Anterior cingulate cortex (tissue), 58 donors: Measurements from ENCODE around the gene UBALD2.
"Not testable (repeated sequence)": the region's sequence is repeated elsewhere in the genome, so short reads cannot be mapped to it uniquely, and the experiment has no call there.

Experiments
- DNase-seq, 58 donors: peaks; one replicate each; lab custom pipeline; 2025; lab: John Stamatoyannopoulos, UW

The UBALD2 gene

GRCh38 chr17:76275382-76276068 is 10.4 kb downstream of the UBALD2 start:
- no peak for DNase-seq

GRCh38 chr17:76276069-76276431 is 10.9 kb downstream of the UBALD2 start:
- DNase-seq = no peak

DNA sequence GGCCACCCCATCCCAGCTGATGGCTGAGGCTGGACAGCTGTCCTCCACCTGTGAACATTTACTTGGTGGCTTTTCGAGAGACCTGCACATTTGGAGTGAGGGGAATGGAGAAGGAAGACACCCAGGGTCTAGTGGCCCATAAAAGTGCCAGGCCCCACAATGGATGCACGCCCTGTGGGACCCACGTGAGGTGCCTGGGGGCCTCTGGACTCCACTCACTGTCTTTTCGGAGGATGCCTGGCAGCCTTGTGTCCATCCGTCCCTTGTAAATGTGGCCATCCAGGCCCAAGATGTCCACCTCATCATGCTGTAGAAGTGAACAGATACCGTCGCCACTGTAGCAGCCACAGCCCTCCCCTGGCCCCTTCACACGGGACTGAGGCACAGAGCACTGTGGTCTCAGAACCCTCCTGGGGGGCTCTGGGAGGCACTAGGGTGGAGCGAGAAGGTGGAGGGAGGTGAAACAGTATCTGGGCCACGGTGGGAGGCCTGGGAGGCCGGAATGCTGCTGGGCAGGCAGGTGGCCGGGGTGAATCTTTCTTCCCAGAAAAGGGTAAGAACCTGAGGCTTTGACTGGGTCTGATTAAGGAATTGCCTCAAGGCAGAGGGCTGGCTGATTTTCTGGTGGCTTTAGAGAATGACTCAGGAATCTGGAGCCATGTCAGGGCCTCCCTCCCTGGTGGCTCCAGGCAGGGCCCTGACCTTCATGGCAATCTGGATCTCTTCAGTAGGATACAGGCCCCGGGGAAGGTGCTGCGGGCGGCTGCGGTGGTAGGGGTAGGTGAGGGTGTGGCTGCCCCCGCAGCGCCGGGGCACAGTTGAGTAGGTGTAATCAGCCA is 11.5 kb downstream of the UBALD2 start:
- no peak for DNase-seq

DNA sequence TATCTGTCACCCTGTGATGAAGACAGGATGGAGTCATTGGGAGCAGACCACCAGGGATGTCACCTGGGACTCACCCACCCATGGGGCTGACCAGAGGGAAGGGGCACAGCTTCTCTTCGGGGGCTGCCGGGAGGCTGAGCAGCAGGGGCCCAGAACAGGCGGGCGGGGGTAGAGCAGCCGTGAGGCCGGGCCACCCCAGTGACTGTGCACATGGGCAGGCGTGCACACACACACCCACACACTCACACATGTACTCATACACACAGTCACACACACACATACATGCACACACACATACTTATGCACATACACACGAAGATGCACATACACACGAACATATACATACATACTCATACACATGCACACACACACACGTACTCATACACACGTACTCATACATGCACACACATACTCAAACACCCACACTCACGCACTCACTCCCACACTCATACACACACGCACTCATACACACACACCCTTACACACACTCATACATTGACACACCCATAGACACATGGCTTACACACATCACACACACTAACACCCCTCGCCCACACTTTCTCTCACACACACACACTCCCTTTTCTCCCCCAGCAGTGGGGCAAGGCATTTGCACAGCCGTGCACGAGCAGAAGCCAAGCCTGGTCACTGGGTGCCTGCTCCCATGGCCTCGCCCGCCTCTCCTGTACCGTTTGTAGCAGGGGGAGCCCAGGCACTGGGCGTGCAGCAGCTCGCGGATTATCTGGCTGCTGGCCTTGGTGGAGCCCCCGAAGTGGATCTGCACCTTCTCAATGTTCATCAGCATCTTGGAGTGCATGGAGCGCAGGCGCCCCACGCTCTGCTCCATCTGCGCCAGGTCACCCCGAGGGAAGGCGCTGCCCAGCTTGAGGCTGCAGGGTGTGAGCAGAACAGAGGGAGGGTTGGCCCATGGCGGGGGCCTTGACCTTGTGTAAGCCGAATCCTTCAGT is 12.4 kb downstream of the UBALD2 start:
- no peak for DNase-seq

GRCh38 chr17:76278268-76278908 is 13.2 kb downstream of the UBALD2 start:
- DNase-seq = no peak

GRCh38 chr17:76278952-76279741 is 14.0 kb downstream of the UBALD2 start:
- DNase-seq = peak in 56 of 58 donors; percentile 18 to 96 (median 69)

DNA sequence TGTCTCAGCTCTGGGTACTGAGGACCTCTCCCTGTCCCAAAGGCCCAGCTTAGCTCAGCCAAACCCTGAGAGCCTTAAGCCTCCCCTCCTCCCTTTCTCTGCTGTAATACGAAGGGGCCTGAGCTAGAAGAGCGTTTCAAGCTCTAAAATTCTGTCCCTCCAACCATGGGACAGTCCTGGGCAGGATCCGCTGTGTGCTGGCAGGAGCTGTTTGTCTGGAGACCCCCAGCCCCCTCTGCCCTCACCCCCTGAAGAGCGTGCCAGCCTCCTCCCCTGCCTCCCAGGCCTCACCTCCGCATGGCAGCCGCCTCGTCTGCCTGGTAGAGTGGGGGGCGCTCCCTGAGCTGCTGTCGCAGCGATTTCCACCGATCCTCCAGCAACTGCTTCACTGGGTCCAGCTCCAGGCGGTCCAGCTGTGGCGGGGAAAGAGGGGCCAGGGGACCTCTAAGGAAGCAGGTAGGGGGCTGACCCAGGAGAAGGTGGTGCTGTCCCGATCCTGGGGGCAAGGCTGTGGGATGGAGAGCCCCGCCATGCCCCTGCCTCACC is 14.7 kb downstream of the UBALD2 start:
- DNase-seq = no peak

GRCh38 chr17:76280650-76281049 is 15.5 kb downstream of the UBALD2 start:
- DNase-seq = no peak

DNA sequence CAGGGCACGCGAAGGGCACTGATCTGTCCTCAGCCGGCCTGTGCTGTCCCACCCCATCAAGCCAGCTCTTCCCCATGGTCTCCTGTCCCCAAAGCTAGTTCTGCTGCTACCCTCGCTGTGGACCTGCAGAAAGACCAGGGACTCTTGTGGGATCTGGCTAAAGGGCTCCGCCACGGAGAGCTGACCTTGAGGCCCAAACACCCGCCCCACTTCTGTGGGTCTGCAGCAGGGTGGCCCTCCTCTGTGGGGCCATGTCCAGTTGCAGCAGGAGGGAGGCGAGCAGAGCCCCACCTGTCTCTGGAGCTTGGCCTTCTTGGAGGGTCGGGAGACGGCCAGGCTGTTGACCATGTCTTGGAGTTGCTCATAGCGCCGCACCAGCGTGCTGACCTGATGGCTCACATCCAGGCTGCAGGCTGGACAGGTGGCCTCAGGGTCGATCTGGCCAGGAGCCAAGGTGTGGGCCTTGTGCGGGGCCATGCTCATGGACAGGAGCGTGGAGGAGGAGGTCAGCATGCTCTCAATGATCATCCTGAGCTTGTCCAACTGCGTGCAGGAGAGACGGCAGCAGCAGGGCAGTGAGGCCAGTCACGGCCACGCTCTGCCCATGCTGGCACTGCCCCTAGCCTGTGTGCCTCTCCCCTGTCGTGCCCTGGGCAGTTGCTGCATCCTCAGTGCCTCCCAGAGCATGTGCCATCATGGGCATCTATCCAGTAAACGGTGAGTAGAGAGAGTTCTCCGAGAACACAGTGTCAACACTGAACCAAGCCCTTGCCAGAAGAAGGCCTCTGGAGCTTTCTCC is 16.6 kb downstream of the UBALD2 start:
- no peak for DNase-seq

DNA sequence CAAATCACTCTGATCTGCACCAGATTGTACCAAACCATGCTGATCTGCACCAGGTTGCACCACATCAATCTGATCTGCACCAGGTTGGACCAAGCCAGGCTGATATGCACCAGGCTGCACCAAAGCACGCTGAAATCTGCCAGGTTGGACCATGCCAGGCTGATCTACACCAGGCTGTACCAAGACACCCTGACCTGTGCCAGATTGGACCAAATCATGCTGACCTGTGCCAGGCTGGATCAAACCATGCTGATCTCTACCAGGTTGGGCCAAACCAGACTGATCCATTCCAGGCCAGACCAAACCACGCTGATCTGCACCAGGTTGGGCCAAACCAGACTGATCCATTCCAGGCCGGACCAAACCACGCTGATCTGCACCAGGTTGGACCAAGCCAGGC is 27.4 kb downstream of the UBALD2 start:
- DNase-seq = no peak

DNA sequence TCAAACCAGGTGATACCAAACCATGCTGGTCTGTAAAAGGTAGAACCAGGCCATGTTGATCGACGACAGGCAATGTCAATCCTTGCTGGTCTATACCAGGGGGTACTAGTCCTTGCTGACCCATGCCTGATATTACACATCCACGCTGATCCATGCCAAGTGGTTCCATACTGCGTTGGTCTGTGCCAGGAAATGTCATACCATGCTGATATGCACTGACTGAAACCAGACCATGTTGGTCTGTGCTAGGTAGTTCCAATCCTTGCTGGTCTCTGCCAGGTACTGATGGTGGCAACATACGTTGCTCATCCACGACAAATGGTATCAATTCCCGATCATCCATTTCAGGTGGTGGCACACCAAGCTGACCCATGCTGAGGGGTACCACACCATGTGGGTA is 28.0 kb downstream of the UBALD2 start:
- DNase-seq = no peak

- no peak for DNase-seq
Observed at GRCh38 chr17:76296186-76296585, 31.0 kb downstream of the UBALD2 start.

DNA sequence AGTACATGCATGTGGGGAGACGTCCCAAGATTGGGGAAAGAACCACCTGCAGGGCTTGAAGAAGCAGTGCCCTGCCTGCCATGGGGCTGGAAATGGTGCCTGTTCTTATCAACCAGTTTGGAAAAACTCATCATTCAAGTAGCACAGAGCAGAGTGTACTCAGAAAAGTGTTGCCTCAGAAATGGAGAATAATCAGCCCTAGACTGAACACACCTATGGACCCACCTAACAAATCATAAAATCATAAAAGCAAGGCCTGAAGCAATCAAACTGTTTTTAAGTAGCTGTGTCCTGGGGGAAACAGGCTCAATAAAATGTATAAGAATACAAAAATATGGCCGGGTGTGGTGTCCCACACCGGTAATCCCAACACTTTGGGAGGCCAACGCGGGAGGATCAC is 31.7 kb downstream of the UBALD2 start:
- no peak for DNase-seq

- DNase-seq = no peak
Observed at GRCh38 chr17:76297436-76297835, 32.3 kb downstream of the UBALD2 start.

- DNase-seq = no peak
Observed at GRCh38 chr17:76304226-76305134, 39.3 kb downstream of the UBALD2 start.

- not testable (repeated sequence) for DNase-seq
Observed at GRCh38 chr17:76305135-76305454, 39.9 kb downstream of the UBALD2 start.

- DNase-seq = no peak
Observed at GRCh38 chr17:76307299-76307965, 42.3 kb downstream of the UBALD2 start.
